ENCODE measurements around the gene MCRIP1. TPM values are rescaled to one million over a fixed set of nuclear protein-coding genes. Genes with fewer than 3 reads are reported as not detected.

Gene MCRIP1
- total RNA-seq, 4 donors from 2014 or later: 55.2 to 88.6 (median 83.7) TPM

DNA sequence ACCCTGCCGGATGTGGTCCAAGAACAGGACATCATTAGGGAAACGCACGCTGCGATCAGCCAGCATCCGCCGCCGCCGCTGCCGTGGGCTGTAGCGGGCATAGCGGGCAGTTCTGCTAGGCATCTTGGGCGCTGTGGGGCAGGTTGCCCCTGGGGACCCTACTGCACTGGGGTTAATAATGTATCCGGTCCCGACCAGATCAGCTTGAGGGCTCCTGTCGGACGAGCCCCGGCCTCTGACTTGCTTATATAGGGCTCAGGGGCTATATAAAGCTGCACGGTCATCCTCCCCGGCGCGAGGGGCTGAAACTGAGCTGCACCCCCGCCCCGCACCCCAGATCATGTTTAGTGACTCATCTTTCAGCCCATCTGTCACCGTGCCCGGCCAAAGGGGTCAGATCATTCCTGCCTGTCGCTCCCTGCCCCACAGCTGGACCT is 1.8 kb upstream of the MCRIP1 start, which contains the start of gene PPP1R27:
PPP1R27 (minus strand) TSS at position 220 of the 437 bp plus-strand sequence; CDS start at position 123, 97 bp downstream.
- TF ChIP-seq, protein P1, sequence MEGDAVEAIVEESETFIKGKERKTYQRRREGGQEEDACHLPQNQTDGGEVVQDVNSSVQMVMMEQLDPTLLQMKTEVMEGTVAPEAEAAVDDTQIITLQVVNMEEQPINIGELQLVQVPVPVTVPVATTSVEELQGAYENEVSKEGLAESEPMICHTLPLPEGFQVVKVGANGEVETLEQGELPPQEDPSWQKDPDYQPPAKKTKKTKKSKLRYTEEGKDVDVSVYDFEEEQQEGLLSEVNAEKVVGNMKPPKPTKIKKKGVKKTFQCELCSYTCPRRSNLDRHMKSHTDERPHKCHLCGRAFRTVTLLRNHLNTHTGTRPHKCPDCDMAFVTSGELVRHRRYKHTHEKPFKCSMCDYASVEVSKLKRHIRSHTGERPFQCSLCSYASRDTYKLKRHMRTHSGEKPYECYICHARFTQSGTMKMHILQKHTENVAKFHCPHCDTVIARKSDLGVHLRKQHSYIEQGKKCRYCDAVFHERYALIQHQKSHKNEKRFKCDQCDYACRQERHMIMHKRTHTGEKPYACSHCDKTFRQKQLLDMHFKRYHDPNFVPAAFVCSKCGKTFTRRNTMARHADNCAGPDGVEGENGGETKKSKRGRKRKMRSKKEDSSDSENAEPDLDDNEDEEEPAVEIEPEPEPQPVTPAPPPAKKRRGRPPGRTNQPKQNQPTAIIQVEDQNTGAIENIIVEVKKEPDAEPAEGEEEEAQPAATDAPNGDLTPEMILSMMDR (IDR thresholded peaks at IDR 0.05): no peak
- TF ChIP-seq POLR2A (IDR thresholded peaks at IDR 0.05): no peak
- no peaks in the 10 kb centered on the region for H3K9me3 ChIP-seq
- peak within 1 kb of the TSS; percentile 84 to 91 (median 91) for H3K27ac ChIP-seq
- intact Hi-C loops (cut with DNase I): no loop called here
- 85 to 94% methylated on average over 10 to 12 of the region's 26 CpGs for WGBS, 2 donors
- H3K36me3 ChIP-seq: no peaks in the 10 kb centered on the region
- peak within 1 kb of the TSS in 2 of 3 donors; percentile 46 to 84 for H3K4me3 ChIP-seq (replicated peaks in 1 of 3)
- no peak for DNase-seq
- no peaks in the 10 kb centered on the region for H3K27me3 ChIP-seq
- H3K4me1 ChIP-seq: peaks cover 16 to 22% of the 10 kb centered on the region in 2 donors

DNA sequence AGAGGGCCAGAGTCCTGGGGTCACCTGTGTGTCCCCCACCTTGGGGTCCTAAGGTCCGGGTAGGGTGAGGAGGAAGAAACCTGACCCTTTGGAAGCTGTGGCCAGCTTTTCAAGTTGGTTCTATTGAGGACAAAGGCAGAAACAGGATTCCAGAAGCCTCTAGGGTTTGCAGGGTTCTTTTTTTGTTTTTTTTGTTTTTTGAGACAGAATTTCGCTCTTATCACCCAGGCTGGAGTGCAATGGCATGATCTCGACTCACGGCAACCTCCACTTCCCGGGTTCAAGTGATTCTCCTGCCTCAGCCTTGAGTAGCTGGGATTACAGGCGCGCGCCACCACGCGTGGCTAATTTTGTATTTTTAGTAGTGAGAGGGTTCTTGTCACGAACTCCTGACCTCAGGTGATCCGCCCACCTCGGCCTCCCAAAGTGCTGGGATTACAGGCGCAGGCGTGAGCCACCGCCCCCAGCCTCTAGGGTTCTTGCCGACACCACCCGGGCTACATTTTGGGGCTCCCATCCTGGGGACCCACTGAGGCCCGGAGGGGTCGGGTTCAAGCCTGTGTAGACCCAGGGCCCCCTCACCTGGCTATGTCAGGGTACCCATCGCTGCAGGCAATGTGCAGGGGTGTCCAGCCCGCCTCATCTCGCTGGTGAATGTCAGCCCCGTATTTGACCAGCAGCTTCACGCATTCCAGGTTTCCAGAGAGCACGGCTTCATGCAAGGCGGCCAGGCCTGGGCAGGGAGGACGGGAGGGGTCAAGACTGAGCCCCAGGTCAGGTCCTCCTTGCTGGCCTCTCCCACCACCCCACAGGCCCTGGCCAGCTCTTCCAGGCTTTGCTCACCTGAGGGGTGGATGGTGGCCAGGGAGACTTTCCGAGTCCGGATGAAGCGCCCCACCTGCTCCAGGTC is 1.1 kb upstream of the MCRIP1 start:
- no peaks in the 10 kb centered on the region for H3K36me3 ChIP-seq
- H3K9me3 ChIP-seq: no peaks in the 10 kb centered on the region
- H3K27me3 ChIP-seq: no peaks in the 10 kb centered on the region
- intact Hi-C loops (cut with DNase I): loop anchor here (2.0 kb wide), 1 partner anchor 25 kb away; no protein-coding TSS in a partner anchor
- peaks cover 16 to 22% of the 10 kb centered on the region in 2 donors for H3K4me1 ChIP-seq
- peak overlapping the region; percentile 1 to 84 (median 46) for H3K4me3 ChIP-seq (replicated peaks in 1 of 3)
- TF ChIP-seq, protein P1 (IDR thresholded peaks at IDR 0.05): no peak
- TF ChIP-seq POLR2A (IDR thresholded peaks at IDR 0.05): no peak
- 38 to 59% methylated on average over 22 to 25 of the region's 31 CpGs for WGBS, 2 donors
- DNase-seq: peak; percentile 70 to 76
- peak overlapping the region; percentile 84 to 91 (median 91) for H3K27ac ChIP-seq

DNA sequence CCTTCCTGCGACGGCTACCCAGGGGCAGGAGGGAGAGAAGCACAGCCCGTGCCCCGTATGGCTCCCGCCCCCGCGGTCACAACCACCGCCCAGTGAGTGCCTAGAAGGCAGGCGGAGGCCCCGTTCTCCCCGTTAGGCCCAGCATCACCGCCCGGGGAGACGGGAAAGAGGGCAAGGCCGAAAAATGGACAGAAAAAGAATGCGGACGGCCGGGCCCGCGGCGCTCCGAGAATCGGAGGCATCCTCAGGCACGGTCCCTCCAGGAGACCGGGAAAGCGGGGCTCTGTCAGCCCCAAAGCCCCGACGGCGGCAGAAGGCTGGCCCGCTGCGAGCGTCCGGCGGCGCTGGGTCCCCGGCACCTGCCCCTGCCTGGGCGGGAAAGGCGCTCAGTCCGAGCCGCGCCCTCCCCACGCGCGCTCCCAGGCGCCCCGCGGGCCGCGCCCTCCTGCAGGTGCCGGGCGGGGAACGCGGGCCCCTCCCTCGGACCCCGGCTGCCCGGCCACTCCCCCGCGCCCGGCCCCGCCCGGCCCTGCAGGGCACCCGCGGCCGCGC is 407 bp downstream of the MCRIP1 start:
- H3K27ac ChIP-seq: peak overlapping the region in 2 of 3 donors; percentile 62 to 69
- 0% methylated on average over 26 to 31 of the region's 65 CpGs for WGBS, 2 donors
- peak; percentile 21 to 44 for DNase-seq

DNA sequence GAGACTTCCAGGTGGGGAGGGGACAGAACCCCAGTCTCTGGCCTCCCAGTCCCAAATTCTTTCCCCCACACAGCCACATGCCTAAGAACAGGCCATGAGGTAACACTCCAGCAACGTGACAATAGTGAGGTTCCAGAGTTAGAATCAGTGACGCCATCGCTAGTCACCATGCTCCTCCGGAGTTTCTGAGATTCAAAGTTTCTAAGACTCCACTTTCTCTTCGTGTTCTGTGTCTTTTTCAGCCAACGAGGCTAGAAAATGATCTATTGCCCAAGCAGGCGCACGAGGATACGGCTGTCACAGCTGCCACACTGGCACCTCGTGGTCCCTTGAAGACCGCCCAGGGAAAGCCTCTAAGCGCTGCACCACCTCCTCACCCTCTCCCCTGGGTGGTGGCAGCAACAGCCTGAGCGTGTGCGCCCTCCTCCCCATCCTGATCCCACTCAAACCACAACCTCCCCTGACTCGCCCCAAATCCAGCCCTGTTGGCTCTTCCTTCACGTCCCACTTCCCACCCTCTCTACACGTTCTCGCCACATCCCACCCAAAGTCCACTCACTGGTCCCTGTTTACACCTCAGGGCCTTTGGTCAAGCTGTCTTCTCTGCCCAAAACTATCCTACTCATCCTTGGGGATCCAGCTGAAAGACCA is 1.0 kb downstream of the MCRIP1 start:
- TF ChIP-seq POLR2A (IDR thresholded peaks at IDR 0.05): no peak
- TF ChIP-seq, protein P1 (IDR thresholded peaks at IDR 0.05): no peak
- DNase-seq: peak in 1 of 2 donors; percentile 10
- Histone ChIP-seq H3K27ac (peak overlapping the region in 2 of 3 donors; percentile 62 to 69), H3K36me3 (no peaks in the 10 kb centered on the region), H3K9me3 (no peaks in the 10 kb centered on the region), H3K4me1 (peaks cover 16 to 28% of the 10 kb centered on the region in 2 donors), H3K4me3 (replicated peaks in 1 of 3) (peak overlapping the region; percentile 0 to 80 (median 47)), H3K27me3 (no peaks in the 10 kb centered on the region)
- intact Hi-C loops (cut with DNase I): loop anchor here (2.0 kb wide), 1 partner anchor 27 kb away; no protein-coding TSS in a partner anchor
- 38 to 41% methylated on average over 18 of the region's 18 CpGs for WGBS, 2 donors

More for the DNA sequence above, 407 bp downstream of the MCRIP1 start:
- TF ChIP-seq, protein P1 (IDR thresholded peaks at IDR 0.05): no peak
- TF ChIP-seq POLR2A (IDR thresholded peaks at IDR 0.05): no peak
- Histone ChIP-seq H3K4me3 (replicated peaks in 1 of 3) (peak overlapping the region; percentile 0 to 80 (median 47)), H3K27me3 (no peaks in the 10 kb centered on the region), H3K9me3 (no peaks in the 10 kb centered on the region), H3K4me1 (peaks cover 16 to 28% of the 10 kb centered on the region in 2 donors), H3K36me3 (no peaks in the 10 kb centered on the region)
- intact Hi-C loops (cut with DNase I): loop anchor here (2.0 kb wide), 1 partner anchor 26 kb away; no protein-coding TSS in a partner anchor

Measured in thyroid gland (tissue), 4 donors.